PC-3 (cell line): ENCODE measurements around the gene HSPA12B. TPM values are rescaled to one million over a fixed set of nuclear protein-coding genes. Genes with fewer than 3 reads are reported as not detected.

Source experiments
- ATAC-seq: fragments of 200-7000 bp; cut with Tn5 transposase; 2 replicates; pipeline ENCODE4 v1.9.1; 2020; ENCODE audit warnings: mild to moderate bottlenecking, moderate library complexity
- BruUV-seq: library from RNA; stranded (reverse); fragments of 400-500 nt; replicated peaks from 2 replicates; lab custom pipeline; 2021; lab: Mats Ljungman, UMichigan
- CTCF ChIA-PET: fragments of 300-600 bp; sonication (Branson Sonifier 250); formaldehyde crosslinking; loops from one replicate; lab custom pipeline; 2022; ENCODE audit warnings: antibody characterized with exemption; lab: Charles Lee
- POLR2A ChIA-PET: fragments of 300-600 bp; sonication (Branson Sonifier 250); formaldehyde crosslinking; loops from one replicate; lab custom pipeline; 2022; ENCODE audit warnings: antibody characterized with exemption; ENCODE audit not compliant: unreplicated experiment; lab: Charles Lee
- DNase-seq: peaks from one replicate; pipeline ENCODE4 v3.0.0-alpha.2; 2015
- H2AFZ ChIP-seq: fragments of 300-600 bp; sonication (generic); 2 replicates; pipeline ENCODE4 v1.6.0; 2016; ENCODE audit warnings: antibody characterized with exemption, low read length
- H3F3A ChIP-seq: fragments of 300-600 bp; sonication (generic); one replicate; pipeline ENCODE4 v1.6.0; 2017; ENCODE audit warnings: antibody characterized with exemption, low read length, control low read depth, mild to moderate bottlenecking; ENCODE audit not compliant: unreplicated experiment
- H3K27ac ChIP-seq: fragments of 300-600 bp; sonication (generic); 2 replicates; pipeline ENCODE4 v1.5.1; 2016; ENCODE audit warnings: mild to moderate bottlenecking, low read length
- H3K27me3 ChIP-seq: fragments of 300-600 bp; sonication (generic); 2 replicates; pipeline ENCODE4 v1.6.1; 2016; ENCODE audit warnings: low read length, mixed read lengths
- H3K36me3 ChIP-seq: fragments of 300-600 bp; sonication (generic); 2 replicates; pipeline ENCODE4 v1.6.1; 2016; ENCODE audit warnings: low read depth, mixed run types, low read length, mixed read lengths
- H3K4me1 ChIP-seq: fragments of 300-600 bp; sonication (generic); 2 replicates; pipeline ENCODE4 v1.5.1; 2016; ENCODE audit warnings: low read length; ENCODE audit not compliant: insufficient read depth
- H3K4me2 ChIP-seq: fragments of 300-600 bp; sonication (generic); 2 replicates; pipeline ENCODE4 v1.6.0; 2016; ENCODE audit warnings: low read length
- H3K4me3 ChIP-seq: fragments of 300-600 bp; sonication (generic); 2 replicates; pipeline ENCODE4 v1.5.1; 2016; ENCODE audit warnings: mild to moderate bottlenecking, low read length, mixed read lengths
- H3K79me2 ChIP-seq: fragments of 300-600 bp; sonication (generic); 2 replicates; pipeline ENCODE4 v1.6.1; 2017; ENCODE audit warnings: low read length, mixed read lengths
- H3K9ac ChIP-seq: fragments of 300-600 bp; sonication (generic); 2 replicates; pipeline ENCODE4 v1.6.0; 2016; ENCODE audit warnings: mild to moderate bottlenecking, low read length
- H3K9me2 ChIP-seq: fragments of 300-600 bp; sonication (generic); replicated peaks from 2 replicates; pipeline ENCODE4 v1.6.1; 2016; ENCODE audit warnings: mixed run types, low read length, mixed read lengths
- H3K9me3 ChIP-seq: fragments of 300-600 bp; sonication (generic); 2 replicates; pipeline ENCODE4 v1.6.1; 2016; ENCODE audit warnings: low read length, mixed read lengths
- H4K20me1 ChIP-seq: fragments of 300-600 bp; sonication (generic); 2 replicates; pipeline ENCODE4 v1.6.1; 2016; ENCODE audit warnings: low read length, mixed read lengths
- EZH2 ChIP-seq: fragments of 300-600 bp; sonication (generic); IDR thresholded peaks from one replicate; pipeline ENCODE4 v1.6.1; 2017; ENCODE audit warnings: antibody characterized with exemption, mild to moderate bottlenecking, low read length; ENCODE audit not compliant: unreplicated experiment
- EZH2phosphoT487 ChIP-seq: fragments of 300-600 bp; sonication (generic); IDR thresholded peaks from 2 replicates; pipeline ENCODE4 v1.6.1; 2018; ENCODE audit warnings: mild to moderate bottlenecking, antibody characterized with exemption, low read length, borderline replicate concordance
- intact Hi-C: fragments of 100-400 bp; cut with micrococcal nuclease; formaldehyde crosslinking; loops from 2 replicates; pipeline ENCODE4 v1.9.0; 2023
- total RNA-seq: library from RNA; depleted of rRNA; stranded (reverse); fragments of >200 nt; gene quantifications from 2 replicates; pipeline ENCODE4 v1.2.3, GENCODE V29; 2014
- TF ChIP-seq, protein P1 (sequence below): fragments of 300-600 bp; sonication (generic); conservative IDR thresholded peaks from 2 replicates; pipeline ENCODE4 v1.5.1; 2017; ENCODE audit warnings: antibody characterized with exemption, low read depth, mild to moderate bottlenecking, low read length

Gene HSPA12B
- total RNA-seq, 1 experiment from 2014 or later, result not detected

DNA sequence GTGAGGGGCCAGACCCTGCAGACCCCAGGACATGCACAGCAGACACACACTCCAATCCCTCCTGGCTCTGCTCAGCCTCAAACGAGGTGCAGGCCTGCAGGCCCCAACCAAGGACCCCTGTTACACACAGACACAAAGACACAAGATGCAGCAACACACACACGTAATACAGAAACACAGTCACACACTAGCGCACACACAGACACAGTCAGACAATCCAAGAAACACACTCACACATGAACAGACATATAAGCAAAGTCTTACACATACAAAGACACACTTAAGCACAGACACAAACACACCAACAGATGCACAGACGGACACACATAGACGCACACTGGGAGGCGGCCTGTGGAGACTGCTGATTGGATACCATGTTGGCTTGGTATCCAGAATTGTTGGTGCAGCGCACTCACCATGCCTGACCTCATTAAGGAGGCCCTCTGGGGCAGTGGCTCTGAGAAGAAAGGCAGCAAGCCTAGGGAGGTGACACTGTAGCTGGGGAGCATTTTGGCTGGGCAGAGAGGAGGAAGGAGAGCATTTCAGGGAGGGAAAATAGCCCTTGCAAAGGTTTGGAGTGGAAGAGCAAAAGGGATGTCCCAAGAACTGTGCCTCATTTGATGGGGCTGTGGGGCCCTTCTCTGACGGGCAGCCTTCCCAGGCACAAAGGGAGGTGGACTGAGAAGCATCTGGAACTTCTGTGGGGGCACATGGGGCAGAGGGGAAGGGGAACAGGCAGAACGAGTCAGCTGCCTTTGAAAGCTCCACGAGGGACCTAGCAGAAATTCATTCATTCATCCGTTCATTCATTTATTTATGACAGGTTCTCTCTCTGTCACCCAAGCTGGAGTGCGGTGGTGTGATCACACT, 1.4 kb upstream of the HSPA12B start:
- Histone ChIP-seq H3K9me2 (no peaks in the 10 kb centered on the region), H3K36me3 (no peaks in the 10 kb centered on the region), H3K4me3 (no peak overlapping the region), H3K79me2 (no peaks in the 10 kb centered on the region), H3K9me3 (no peaks in the 10 kb centered on the region), H3K4me1 (peaks cover 20% of the 10 kb centered on the region), H3K27me3 (no peaks in the 10 kb centered on the region), H3K4me2 (no peak overlapping the region), H4K20me1 (no peaks in the 10 kb centered on the region), H3F3A (no peaks in the 10 kb centered on the region), H3K27ac (no peak overlapping the region), H2AFZ (no peak overlapping the region), H3K9ac (no peak overlapping the region)
- no TSS peak for BruUV-seq
- POLR2A ChIA-PET, result no interaction called here
- TF ChIP-seq, protein P1, sequence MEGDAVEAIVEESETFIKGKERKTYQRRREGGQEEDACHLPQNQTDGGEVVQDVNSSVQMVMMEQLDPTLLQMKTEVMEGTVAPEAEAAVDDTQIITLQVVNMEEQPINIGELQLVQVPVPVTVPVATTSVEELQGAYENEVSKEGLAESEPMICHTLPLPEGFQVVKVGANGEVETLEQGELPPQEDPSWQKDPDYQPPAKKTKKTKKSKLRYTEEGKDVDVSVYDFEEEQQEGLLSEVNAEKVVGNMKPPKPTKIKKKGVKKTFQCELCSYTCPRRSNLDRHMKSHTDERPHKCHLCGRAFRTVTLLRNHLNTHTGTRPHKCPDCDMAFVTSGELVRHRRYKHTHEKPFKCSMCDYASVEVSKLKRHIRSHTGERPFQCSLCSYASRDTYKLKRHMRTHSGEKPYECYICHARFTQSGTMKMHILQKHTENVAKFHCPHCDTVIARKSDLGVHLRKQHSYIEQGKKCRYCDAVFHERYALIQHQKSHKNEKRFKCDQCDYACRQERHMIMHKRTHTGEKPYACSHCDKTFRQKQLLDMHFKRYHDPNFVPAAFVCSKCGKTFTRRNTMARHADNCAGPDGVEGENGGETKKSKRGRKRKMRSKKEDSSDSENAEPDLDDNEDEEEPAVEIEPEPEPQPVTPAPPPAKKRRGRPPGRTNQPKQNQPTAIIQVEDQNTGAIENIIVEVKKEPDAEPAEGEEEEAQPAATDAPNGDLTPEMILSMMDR, result no peak
- ATAC-seq (no peak), DNase-seq (no peak)
- CTCF ChIA-PET, result no interaction called here
- intact Hi-C loops, result no loop called here

DNA sequence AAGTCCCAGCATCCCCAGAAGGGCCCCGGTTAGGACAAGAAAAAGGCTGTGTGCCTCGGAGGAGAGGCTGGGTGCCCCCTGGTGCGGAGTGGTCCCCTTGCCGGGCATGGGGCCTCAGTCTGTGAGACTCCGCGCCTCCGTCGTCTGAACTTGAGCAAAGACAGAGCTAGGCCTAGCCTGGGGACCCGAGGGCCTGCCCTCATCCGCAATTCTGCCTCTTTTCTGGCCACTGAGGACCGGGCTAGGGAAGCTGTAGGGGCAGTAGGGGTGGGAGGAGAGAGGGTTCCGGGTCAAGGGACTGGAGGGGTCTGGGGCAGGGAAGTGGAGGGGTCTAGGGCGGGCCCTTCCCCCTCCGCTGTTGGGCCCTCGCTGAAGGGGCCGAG, 550 bp upstream of the HSPA12B start:
- no TSS peak for BruUV-seq
- Histone ChIP-seq H4K20me1 (no peaks in the 10 kb centered on the region), H3K4me2 (no peak overlapping the region), H3K79me2 (no peaks in the 10 kb centered on the region), H3K4me3 (no peak overlapping the region), H3K36me3 (no peaks in the 10 kb centered on the region), H3F3A (no peaks in the 10 kb centered on the region), H3K4me1 (peaks cover 20% of the 10 kb centered on the region), H3K9me3 (no peaks in the 10 kb centered on the region), H3K9me2 (no peaks in the 10 kb centered on the region), H3K9ac (no peak overlapping the region), H2AFZ (no peak overlapping the region), H3K27me3 (no peaks in the 10 kb centered on the region), H3K27ac (no peak overlapping the region)
- ChIA-PET CTCF (no interaction called here), POLR2A (no interaction called here)
- DNase-seq (no peak), ATAC-seq (no peak)
- TF ChIP-seq, protein P1, result no peak
- TF ChIP-seq EZH2, result no peak
- no peak for TF ChIP-seq EZH2phosphoT487
- intact Hi-C loops, result no loop called here
